Common myeloid progenitor, CD34-positive (primary cell): ENCODE results near the gene PLA2G15.

Source experiments
- CTCF ChIA-PET: fragments of 350-600 bp; sonication (Branson Sonifier 250); formaldehyde crosslinking; loops from one replicate; lab custom pipeline; 2021; ENCODE audit warnings: antibody characterized with exemption; lab: Charles Lee
- POLR2A ChIA-PET: fragments of 350-600 bp; sonication (Branson Sonifier 250); formaldehyde crosslinking; loops from one replicate; lab custom pipeline; 2021; ENCODE audit warnings: antibody characterized with exemption; lab: Charles Lee
- DNase-seq, 3 donors: peaks; one replicate each; pipeline versions ENCODE4 v3.0.0 to v3.0.0-alpha.2; 2013
- H3K27ac ChIP-seq, 2 experiments: 1 replicate in 1 of 2; 2 replicates in 1 of 2; pipeline ENCODE4 v1.7.0; 2013; ENCODE audit warnings: inconsistent platforms in 2 of 2, low read length in 2 of 2, mild to moderate bottlenecking in 2 of 2, low read depth in 1 of 2, moderate library complexity in 1 of 2; ENCODE audit not compliant: severe bottlenecking in 2 of 2, insufficient read depth in 1 of 2, poor library complexity in 1 of 2
- H3K27me3 ChIP-seq, 5 experiments: replicated peaks in 2 of 5; 1 replicate in 3 of 5; 2 replicates in 2 of 5; pipeline versions ENCODE4 v1.6.1 to v1.7.0; 2013; ENCODE audit warnings: low read length in 4 of 5, mild to moderate bottlenecking in 2 of 5, moderate library complexity in 2 of 5, inconsistent platforms in 1 of 5; ENCODE audit not compliant: insufficient read depth in 5 of 5, control insufficient read depth in 4 of 5
- H3K36me3 ChIP-seq, 4 experiments: 1 replicate in 2 of 4; 2 replicates in 2 of 4; pipeline versions ENCODE4 v1.6.1 to v1.7.0; 2013; ENCODE audit warnings: low read length in 3 of 4, control low read depth in 1 of 4, mild to moderate bottlenecking in 1 of 4; ENCODE audit not compliant: control insufficient read depth in 4 of 4, insufficient read depth in 4 of 4
- H3K4me1 ChIP-seq, 4 experiments: 1 replicate in 3 of 4; 2 replicates in 1 of 4; pipeline versions ENCODE4 v1.6.1 to v1.7.1; 2013; ENCODE audit warnings: low read length in 3 of 4, mild to moderate bottlenecking in 3 of 4, control low read depth in 1 of 4, inconsistent platforms in 1 of 4, moderate library complexity in 1 of 4; ENCODE audit not compliant: control insufficient read depth in 4 of 4, insufficient read depth in 4 of 4; ENCODE audit errors: control extremely low read depth in 1 of 4
- H3K4me3 ChIP-seq, 7 experiments: 1 replicate in 4 of 7; 2 replicates in 3 of 7; pipeline versions ENCODE4 v1.5.1 to v1.7.0; 2013; ENCODE audit warnings: mild to moderate bottlenecking in 7 of 7, low read length in 6 of 7, moderate library complexity in 6 of 7, inconsistent platforms in 2 of 7, low read depth in 2 of 7, control low read depth in 1 of 7; ENCODE audit not compliant: insufficient read depth in 4 of 7, control insufficient read depth in 1 of 7; ENCODE audit errors: extremely low read depth in 1 of 7
- H3K9me3 ChIP-seq, 5 experiments: 1 replicate in 4 of 5; 2 replicates in 1 of 5; pipeline versions ENCODE4 v1.6.1 to v1.7.1; 2013; ENCODE audit warnings: low read length in 4 of 5, mild to moderate bottlenecking in 2 of 5, inconsistent platforms in 1 of 5, low read depth in 1 of 5, moderate library complexity in 1 of 5; ENCODE audit not compliant: control insufficient read depth in 4 of 5, insufficient read depth in 2 of 5; ENCODE audit errors: control extremely low read depth in 1 of 5
- WGBS: methylation state at CpG from one replicate; pipeline ENCODE4 v1.1.5; 2013; ENCODE audit not compliant: insufficient coverage; 5-methylcytosine and 5-hydroxymethylcytosine counted together

Gene PLA2G15

DNA sequence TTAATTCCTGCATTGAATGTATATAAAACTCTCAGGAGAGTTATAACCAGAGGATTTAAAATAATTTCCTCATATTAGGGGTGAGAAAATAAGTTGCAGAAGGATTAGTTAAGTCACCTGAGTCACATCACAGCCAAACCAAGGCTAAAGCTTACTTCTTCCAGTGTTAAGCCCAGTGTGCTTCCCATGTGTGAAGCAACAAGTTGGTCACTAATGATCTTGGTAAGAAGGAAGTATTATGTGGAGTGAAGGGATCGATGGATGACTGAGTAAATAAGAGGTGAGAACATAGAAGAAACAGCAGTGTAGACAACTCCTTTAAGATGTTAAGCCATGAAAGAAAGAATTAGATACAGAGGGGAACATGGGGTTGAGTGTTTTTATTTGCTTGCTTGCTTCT lies 29.9 kb upstream of the PLA2G15 start:
- Histone ChIP-seq H3K9me3 (no peaks in the 10 kb centered on the region), H3K36me3 (peaks cover 5 to 11% (median 9%) of the 10 kb centered on the region in 4 experiments), H3K27me3 (no peaks in the 10 kb centered on the region), H3K27ac (no peak overlapping the region), H3K4me3 (no peak overlapping the region), H3K4me1 (peaks cover 0 to 4% (median 2%) of the 10 kb centered on the region in 4 experiments)
- WGBS, result 83% methylated on average over 1 of the region's 1 CpG
- POLR2A ChIA-PET, result no interaction called here
- CTCF ChIA-PET, result interaction anchor here (2.0 kb wide), 1 partner anchor 11 kb away, joined by 6 read pairs; no protein-coding TSS in a partner anchor
- DNase-seq, result no peak

DNA sequence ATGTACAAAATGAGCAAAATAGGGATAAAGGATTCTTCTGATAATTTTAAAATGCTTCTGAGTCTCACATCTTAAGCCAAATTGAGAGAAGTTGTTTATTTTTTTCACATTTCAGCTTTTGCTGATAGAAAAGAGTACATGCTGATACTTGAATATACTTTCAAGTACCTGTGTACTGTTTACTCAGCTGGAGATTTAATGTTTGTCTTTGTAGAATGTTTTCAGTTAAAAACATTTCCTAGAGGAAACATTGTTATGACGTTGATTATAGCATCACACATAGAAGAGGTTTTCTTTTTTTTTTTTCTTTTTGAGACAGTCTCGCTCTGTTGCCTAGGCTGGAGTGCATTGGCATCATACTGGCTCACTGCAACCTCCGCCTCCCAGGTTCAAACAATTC lies 28.9 kb upstream of the PLA2G15 start:
- ChIA-PET CTCF (interaction anchor here (1.1 to 2.0 kb wide), 4 partner anchors 10 to 45 kb away, joined by 3 to 10 read pairs (median 6); no protein-coding TSS in a partner anchor), POLR2A (interaction anchor here (0.6 kb wide), 2 partner anchors 18 to 277 kb away, joined by 3 read pairs; no protein-coding TSS in a partner anchor)
- Histone ChIP-seq H3K4me1 (peaks cover 0 to 4% (median 2%) of the 10 kb centered on the region in 4 experiments), H3K27ac (no peak overlapping the region), H3K27me3 (no peaks in the 10 kb centered on the region), H3K36me3 (peaks cover 5 to 15% (median 9%) of the 10 kb centered on the region in 4 experiments), H3K9me3 (no peaks in the 10 kb centered on the region), H3K4me3 (no peak overlapping the region)
- 100% methylated on average over 1 of the region's 3 CpGs for WGBS
- no peak for DNase-seq

DNA sequence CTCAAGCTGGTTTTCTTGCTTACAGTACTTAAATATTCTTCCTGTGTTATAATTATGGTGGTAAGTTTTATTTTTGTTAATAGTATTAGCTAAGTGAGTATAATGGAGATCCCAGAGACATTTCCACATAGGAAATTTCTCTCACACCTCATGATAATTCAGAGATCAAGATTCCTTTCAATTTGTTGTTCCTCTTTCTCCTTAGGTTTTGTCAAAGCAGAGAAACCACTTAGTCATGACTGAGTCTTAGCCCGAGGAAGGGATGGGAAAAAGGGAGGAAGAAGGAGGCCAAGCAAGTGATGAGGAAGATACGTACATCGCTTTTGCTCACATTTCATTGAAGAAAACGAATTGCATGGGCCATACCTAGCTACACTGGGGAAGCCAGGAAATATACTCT lies 27.7 kb upstream of the PLA2G15 start:
- H3K27ac ChIP-seq, result no peak overlapping the region
- H3K4me1 ChIP-seq, result peaks cover 0 to 4% (median 2%) of the 10 kb centered on the region in 4 experiments
- H3K4me3 ChIP-seq, result no peak overlapping the region
- 52% methylated on average over 4 of the region's 4 CpGs for WGBS
- ChIA-PET POLR2A (no interaction called here), CTCF (interaction anchor here (0.5 to 2.0 kb wide), 5 partner anchors 11 to 160 kb away, joined by 3 to 10 read pairs (median 3); no protein-coding TSS in a partner anchor)
- H3K36me3 ChIP-seq, result peaks cover 5 to 16% (median 9%) of the 10 kb centered on the region in 4 experiments
- H3K9me3 ChIP-seq, result no peaks in the 10 kb centered on the region
- H3K27me3 ChIP-seq, result no peaks in the 10 kb centered on the region
- DNase-seq, result peak in 1 of 3 donors; percentile 5

GRCh38 chr16:68219725-68220351 lies 25.3 kb upstream of the PLA2G15 start:
- 95% methylated on average over 3 of the region's 6 CpGs for WGBS
- peaks cover 0 to 4% (median 2%) of the 10 kb centered on the region in 4 experiments for H3K4me1 ChIP-seq
- peaks cover 2 to 12% (median 9%) of the 10 kb centered on the region in 4 experiments for H3K36me3 ChIP-seq
- H3K4me3 ChIP-seq, result no peak overlapping the region
- no peaks in the 10 kb centered on the region for H3K27me3 ChIP-seq
- CTCF ChIA-PET, result interaction anchor here (0.6 to 1.6 kb wide), 4 partner anchors 8 to 226 kb away, joined by 3 to 6 read pairs (median 4); no protein-coding TSS in a partner anchor
- H3K9me3 ChIP-seq, result no peaks in the 10 kb centered on the region
- POLR2A ChIA-PET, result no interaction called here
- no peak overlapping the region for H3K27ac ChIP-seq
- no peak for DNase-seq

- CTCF ChIA-PET, result no interaction called here
Measured at GRCh38 chr16:68223072-68223471, 22.1 kb upstream of the PLA2G15 start.

GRCh38 chr16:68226116-68226515 lies 19.1 kb upstream of the PLA2G15 start:
- peaks cover 0 to 27% (median 22%) of the 10 kb centered on the region in 4 experiments for H3K4me1 ChIP-seq
- WGBS, result 89% methylated on average over 3 of the region's 4 CpGs
- POLR2A ChIA-PET, result no interaction called here
- H3K4me3 ChIP-seq, result no peak overlapping the region
- CTCF ChIA-PET, result interaction anchor here (1.1 to 3.3 kb wide), 4 partner anchors 10 to 284 kb away, joined by 3 to 16 read pairs (median 6); no protein-coding TSS in a partner anchor
- peaks cover 0 to 36% (median 5%) of the 10 kb centered on the region in 4 experiments for H3K36me3 ChIP-seq
- no peaks in the 10 kb centered on the region for H3K9me3 ChIP-seq
- H3K27ac ChIP-seq, result peak overlapping the region in 1 of 2 experiments; percentile 23
- no peaks in the 10 kb centered on the region for H3K27me3 ChIP-seq
- no peak for DNase-seq

More at GRCh38 chr16:68223072-68223471, 22.1 kb upstream of the PLA2G15 start:
- H3K9me3 ChIP-seq, result no peaks in the 10 kb centered on the region
- no peaks in the 10 kb centered on the region for H3K27me3 ChIP-seq
- POLR2A ChIA-PET, result no interaction called here
- no peak overlapping the region for H3K27ac ChIP-seq
- DNase-seq, result no peak
- no peak overlapping the region for H3K4me3 ChIP-seq
- no CpG with 5 or more reads among the region's 1 CpG for WGBS
- H3K36me3 ChIP-seq, result peaks cover 0 to 23% (median under 1%) of the 10 kb centered on the region in 4 experiments
- H3K4me1 ChIP-seq, result peaks cover 0 to 18% (median 13%) of the 10 kb centered on the region in 4 experiments
